ENCODE results near the gene INO80C.
"Not testable (repeated sequence)": the region's sequence is repeated elsewhere in the genome, so short reads cannot be mapped to it uniquely, and the experiment has no call there.

Gene INO80C

DNA sequence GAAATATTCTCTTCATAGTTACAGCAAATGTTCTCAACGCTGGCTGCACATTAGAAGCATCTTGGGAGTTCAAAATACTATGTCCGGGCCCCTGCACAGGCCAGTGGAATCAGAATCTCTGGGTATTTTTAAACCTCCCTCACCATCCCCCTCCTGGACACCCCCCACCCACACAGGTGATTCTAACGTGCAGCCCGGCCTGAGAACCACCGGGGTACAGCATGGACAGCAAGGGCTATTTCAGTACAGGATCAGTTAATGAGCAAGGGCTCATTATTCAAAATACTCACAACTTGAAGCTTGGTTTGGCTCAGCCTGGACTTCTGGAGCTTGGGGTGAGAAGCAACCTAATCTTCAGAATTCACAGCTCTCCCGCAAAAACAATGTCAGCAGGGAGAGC is 31.4 kb downstream of the INO80C start:
- no peak for DNase-seq
- TF ChIP-seq GATA1 (IDR thresholded peaks at IDR 0.05; ENCODE audit: low read depth, low read length) (no peak), POLR2A (IDR thresholded peaks at IDR 0.05; ENCODE audit: low read length) (no peak)

DNA sequence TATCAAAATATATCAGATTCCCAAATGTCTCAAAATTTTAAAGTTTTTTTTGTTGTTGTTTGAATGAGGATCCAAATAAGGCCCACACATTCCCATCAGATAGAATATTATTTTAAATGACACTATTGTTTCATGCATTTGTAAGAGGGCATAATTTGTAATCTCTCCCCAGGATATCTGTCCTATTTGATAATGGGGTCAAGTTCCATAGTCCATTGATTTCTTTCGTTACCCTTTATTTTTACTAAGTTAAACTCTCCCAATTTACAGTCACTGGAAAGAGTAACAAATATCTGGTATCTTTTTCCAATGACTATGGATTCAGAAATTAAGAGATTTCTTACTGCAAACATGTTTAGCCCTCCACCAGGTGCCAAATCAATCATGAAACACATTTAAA is 32.4 kb downstream of the INO80C start:
- no peak for DNase-seq
- TF ChIP-seq GATA1 (IDR thresholded peaks at IDR 0.05; ENCODE audit: low read depth, low read length) = no peak
- TF ChIP-seq POLR2A (IDR thresholded peaks at IDR 0.05; ENCODE audit: low read length) = no peak

DNA sequence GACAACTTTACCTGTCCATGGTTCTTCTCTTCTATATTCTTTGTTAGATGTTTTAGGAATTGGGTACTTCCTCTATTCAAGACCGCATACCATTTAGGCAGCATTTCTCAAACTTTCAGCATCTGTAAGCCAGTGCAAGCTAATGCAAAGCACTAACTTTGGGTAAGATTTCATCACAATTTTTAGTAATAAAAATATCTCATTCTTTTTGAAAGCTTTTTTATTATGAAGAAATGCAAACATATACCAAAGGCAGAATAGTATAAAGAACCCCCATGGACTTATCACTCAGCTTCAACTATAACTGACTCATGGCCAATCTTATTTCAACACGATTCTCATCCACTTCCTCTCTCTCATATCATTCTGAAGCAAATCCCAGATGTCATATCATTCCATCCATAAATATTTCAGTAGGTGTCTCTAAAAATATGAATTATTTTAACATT is 32.9 kb downstream of the INO80C start:
- TF ChIP-seq POLR2A (IDR thresholded peaks at IDR 0.05; ENCODE audit: low read length) (no peak), GATA1 (IDR thresholded peaks at IDR 0.05; ENCODE audit: low read depth, low read length) (no peak)
- DNase-seq = peak in 1 of 2 experiments; percentile 18

DNA sequence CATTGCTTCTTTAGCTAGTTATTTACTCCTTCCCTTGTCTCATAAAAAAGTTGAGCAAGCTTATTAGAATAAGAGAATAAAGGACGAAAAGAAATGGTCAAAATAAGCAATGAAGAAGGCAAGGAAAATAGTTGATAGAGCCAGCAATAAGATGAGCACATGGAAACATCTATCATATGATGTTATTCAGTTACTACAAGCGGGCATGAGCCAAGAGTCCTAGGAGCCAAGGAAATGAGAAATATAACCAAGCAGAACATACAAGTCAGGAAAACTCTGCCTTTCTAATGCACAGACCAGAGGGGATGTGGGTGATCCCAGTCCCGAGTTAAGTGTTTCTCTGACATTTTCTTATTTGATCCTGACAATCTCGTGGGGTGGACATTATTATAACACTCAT is 33.9 kb downstream of the INO80C start:
- no peak for DNase-seq
- TF ChIP-seq GATA1 (IDR thresholded peaks at IDR 0.05; ENCODE audit: low read depth, low read length) = no peak
- no peak for TF ChIP-seq POLR2A (IDR thresholded peaks at IDR 0.05; ENCODE audit: low read length)

DNA sequence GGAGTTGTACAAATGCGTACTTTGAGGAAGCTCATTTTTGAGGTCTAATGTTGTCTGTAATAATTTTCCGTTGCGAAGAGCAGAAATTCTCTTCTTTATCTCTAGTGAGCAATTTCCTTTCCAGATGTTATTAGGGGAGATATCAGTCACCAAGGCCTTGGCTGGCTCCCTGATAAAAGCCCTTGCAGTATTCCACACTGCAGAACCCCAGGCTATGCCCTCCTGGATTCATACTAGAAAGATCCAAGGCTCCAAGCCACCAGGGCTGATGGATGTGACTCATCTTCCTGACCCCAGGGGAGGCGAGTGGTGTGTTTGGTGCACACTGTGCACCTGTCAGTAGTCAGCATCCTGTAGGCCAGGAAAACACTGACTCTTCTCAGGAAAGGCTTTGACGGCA is 34.7 kb downstream of the INO80C start:
- peak; percentile 39 for TF ChIP-seq POLR2A (IDR thresholded peaks at IDR 0.05; ENCODE audit: low read length)
- no peak for TF ChIP-seq GATA1 (IDR thresholded peaks at IDR 0.05; ENCODE audit: low read depth, low read length)
- peak; percentile 55 to 81 for DNase-seq

DNA sequence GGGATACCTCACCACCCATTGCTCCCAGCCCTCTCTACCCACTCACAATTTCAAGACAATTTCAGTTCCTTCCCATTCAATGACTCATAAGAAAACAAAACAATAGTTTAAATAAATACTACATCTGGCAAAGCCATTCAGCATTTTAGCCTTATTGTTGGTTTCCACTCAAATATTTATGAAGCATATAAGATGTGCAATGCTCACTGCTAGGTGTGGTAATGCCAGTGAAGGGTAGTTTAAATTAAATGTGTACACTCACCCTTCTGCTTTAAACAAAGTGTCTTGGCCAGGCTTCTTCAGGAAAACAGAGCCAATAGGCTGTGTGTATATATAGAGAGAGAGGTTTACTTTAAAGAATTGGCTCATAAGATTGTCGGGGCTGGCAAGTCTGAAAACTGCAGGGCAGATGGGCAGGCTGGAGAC is 37.0 kb downstream of the INO80C start:
- DNase-seq = no peak
- TF ChIP-seq GATA1 (IDR thresholded peaks at IDR 0.05; ENCODE audit: low read depth, low read length) = no peak
- TF ChIP-seq POLR2A (IDR thresholded peaks at IDR 0.05; ENCODE audit: low read length) = no peak

DNA sequence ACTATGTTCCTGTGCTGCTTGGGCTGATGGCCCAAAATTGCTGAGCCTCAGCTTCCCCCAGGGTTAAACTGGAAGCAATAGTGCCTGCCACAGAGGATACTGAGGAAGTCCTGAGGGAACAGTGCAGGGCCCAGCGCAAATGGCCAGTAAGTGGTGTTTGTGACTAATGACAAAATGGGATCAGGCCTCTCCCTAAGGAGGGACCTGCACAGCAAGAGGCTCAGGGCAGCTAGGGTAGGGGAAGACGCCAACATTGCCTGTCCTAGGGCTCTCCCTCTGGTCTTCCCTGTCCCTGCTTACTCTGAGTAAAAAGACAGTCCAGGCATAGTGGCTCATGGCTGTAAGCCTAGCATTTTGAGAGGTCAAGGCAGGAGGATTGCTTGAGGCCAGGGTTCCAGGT is 37.8 kb downstream of the INO80C start:
- TF ChIP-seq GATA1 (IDR thresholded peaks at IDR 0.05; ENCODE audit: low read depth, low read length) (no peak), POLR2A (IDR thresholded peaks at IDR 0.05; ENCODE audit: low read length) (no peak)
- no peak for DNase-seq

DNA sequence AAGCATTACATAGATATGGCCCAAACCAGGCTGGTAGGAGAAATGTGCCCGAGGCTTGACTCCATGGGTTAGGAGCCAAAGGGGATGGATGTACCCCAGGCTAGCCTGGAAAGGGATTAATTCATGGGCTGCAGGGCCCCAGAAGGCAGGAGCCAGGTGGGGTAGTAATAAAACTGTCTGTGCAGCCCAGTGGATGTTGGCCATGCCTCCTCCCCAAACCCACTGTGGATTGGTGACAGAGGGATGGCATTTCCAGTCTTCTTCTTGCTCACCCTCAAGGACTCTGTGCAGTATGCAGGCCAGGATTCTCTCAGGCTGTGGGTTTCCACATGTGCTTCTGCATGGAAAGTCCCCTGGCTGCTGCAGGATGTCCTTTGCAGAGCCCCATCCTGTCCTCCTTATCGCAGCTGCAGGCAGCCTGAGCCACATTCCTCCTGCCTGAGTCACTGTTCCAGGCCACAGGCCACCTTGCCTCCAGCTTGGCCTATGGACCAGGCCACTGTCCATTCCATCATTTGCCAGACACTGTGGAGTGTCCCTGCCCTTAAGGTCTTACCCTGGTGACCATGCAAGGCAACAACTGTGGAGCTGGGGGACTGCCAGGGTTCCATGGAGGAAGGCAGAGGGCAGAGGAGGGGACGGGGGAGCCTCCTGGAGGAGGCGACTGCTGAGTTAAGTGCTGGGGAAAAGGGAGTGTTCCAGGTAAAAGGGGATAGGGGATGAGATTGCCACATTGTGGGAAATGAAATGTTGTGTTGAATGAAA is 38.9 kb downstream of the INO80C start:
- peak; percentile 36 to 46 for DNase-seq
- TF ChIP-seq GATA1 (IDR thresholded peaks at IDR 0.05; ENCODE audit: low read depth, low read length) (no peak), POLR2A (IDR thresholded peaks at IDR 0.05; ENCODE audit: low read length) (no peak)

DNA sequence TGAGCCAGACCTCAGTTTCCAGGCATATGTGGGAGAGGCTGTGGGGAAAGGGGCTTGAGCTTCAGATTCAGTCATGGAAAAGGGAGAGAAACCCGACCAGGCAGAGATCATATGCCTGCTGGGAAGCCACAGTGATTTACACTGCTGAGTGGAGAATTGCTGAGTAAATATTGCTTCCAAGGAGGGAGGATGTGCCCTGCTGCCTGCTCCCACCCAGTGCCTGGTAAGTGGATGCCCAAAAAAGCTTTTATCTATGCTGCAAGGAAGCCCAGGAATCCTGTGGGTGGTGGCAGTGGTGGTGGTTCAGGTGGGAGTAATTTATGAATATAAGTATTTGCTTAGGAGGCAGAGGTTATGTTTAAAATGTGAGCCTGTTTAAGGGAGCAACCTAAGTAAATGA is 39.5 kb downstream of the INO80C start:
- no peak for DNase-seq
- no peak for TF ChIP-seq POLR2A (IDR thresholded peaks at IDR 0.05; ENCODE audit: low read length)

DNA sequence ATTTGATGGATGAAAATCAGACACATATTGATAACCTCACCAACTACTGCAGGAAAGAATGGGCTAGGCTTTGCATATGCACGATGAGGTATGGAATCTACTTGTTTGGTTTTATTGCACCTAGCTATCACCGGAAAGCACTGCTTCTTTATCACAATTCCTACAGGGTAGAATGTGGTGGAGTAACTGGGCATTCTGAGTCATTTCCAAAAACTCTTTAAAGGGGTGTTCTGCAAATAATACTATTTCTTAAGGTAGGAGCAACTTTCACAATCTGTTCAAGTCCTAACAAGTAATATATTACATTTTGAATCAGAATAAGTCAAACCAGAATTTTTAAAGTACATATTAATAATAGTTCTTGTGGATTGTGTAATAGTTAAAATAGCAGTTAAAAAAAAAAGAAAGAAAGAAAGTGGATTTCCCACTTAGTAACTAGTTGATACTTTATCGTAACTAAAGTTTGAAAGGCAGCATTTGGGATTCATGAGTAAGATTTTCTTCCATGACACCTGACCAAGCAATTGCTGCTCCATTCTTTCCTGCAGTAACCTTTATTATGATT is 40.5 kb downstream of the INO80C start:
- TF ChIP-seq GATA1 (IDR thresholded peaks at IDR 0.05; ENCODE audit: low read depth, low read length) = no peak
- no peak for TF ChIP-seq POLR2A (IDR thresholded peaks at IDR 0.05; ENCODE audit: low read length)
- no peak for DNase-seq

DNA sequence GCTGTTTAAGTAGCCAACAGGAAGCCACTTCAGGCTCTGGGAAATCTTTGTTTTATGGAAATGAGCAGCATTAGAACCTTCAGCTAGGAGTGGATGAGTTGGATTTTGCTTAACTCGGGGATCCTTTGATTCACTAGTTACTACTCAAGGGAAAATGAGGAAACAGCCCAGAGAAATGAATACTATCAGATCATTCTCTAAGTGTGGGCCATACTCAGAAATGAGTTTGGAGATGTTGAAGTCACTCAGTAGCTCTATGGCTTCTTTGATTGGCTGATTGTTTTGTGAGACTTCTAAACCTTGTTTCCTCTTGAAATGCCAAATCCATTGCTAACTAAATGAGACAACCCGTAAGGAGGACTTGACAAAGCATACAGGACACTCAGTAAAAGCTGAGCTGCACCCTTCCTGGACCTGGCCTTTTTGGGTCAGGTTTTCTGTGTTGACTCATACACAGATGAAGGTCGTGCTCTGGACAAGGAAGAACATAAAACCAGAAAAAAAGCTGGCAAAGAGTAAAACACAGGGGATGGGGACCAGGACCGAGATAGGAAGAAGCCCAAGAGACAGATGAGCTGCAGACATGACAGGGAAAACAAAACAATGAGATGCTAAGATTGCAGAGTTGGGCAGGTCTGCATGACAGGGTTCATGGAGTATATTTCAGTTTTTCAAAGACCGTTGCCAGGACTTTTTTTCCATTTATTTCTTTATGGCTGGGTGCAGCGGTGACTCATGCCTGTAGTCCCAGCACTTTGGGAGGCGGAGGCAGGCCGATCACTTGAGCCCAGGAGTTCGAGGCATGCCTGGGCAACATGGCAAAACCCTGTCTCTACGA is 41.6 kb downstream of the INO80C start:
- TF ChIP-seq POLR2A (IDR thresholded peaks at IDR 0.05; ENCODE audit: low read length) (no peak), GATA1 (IDR thresholded peaks at IDR 0.05; ENCODE audit: low read depth, low read length) (no peak)
- no peak for DNase-seq

DNA sequence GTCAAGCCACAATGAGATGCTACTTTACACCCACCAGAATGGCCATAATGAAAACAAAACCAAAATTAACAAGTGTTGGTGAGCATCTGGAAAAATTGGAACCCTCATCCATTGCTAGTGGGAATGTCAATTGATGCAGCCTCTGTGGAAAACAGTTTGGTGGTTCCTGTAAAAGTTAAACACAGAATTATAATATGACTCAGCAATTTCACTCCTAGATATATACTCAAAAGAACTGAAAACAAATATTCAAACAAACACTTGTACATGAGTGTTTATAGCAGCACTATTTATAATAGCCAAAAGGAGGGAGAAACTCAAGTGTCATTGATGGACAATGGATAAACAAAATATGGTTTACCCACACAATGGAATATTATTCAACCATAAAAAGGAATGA is 43.0 kb downstream of the INO80C start:
- DNase-seq = no peak
- no peak for TF ChIP-seq POLR2A (IDR thresholded peaks at IDR 0.05; ENCODE audit: low read length)
- TF ChIP-seq GATA1 (IDR thresholded peaks at IDR 0.05; ENCODE audit: low read depth, low read length) = no peak

DNA sequence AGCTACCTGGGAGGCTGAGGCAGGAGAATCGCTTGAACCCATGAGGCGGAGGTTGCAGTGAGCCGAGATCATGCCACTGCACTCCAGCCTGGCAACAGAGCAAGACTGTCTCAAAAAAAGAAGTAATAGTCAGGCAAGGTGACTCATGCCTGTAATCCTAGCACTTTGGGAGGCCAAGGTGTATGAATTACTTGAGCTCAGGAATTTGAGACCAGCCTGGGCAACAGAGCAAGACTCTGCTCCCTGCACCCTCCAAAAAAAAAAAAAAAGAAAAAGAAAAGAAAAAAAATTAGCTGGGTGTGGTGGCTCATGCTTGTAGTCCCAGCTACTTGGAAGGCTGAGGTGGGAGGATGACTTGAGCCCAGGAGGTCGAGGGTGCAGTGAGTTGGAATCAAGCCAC is 44.7 kb downstream of the INO80C start:
- not testable (repeated sequence) for DNase-seq

DNA sequence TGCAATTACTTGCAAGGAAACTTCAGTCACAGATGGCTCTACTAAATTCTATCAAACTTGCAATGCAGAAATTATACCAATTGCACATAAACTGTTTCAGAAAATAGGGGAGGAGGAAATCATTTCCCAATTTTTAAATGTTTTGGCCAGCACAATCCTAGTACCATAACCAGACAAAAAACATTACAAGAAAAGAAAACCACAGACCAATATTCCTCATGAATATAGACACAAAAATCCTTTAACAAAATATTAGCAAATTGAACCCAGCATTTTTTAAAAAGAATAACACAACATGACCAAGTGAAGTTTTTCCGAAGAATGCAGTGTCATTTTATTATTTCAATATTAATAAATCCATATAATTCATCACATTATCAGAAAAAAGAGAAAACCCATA is 45.8 kb downstream of the INO80C start:
- DNase-seq = no peak
- TF ChIP-seq GATA1 (IDR thresholded peaks at IDR 0.05; ENCODE audit: low read depth, low read length) = no peak
- no peak for TF ChIP-seq POLR2A (IDR thresholded peaks at IDR 0.05; ENCODE audit: low read length)
